Measurements from ENCODE around the gene AOX1. TPM values are rescaled to one million over a fixed set of nuclear protein-coding genes. Genes with fewer than 3 reads are reported as not detected.

AOX1 gene
- total and polyA plus RNA-seq, 10 of the 15 experiments (the other 5 are each of a cell fraction or from before 2014, with no cell fraction given): 0.03 to 0.56 (median 0.19) TPM; not detected in 6

- TF ChIP-seq CTCF (IDR thresholded peaks at IDR 0.05 in 2 of 3, conservative IDR thresholded peaks at IDR 0.05 in 1 of 3; ENCODE audit: control insufficient read depth in 2 of 3, extremely low read depth in 1 of 3, insufficient read depth in 1 of 3, low read depth in 3 of 3, low read length in 3 of 3) (no peak), EP300 (IDR thresholded peaks at IDR 0.05; ENCODE audit: borderline replicate concordance in 1 of 2, control insufficient read depth in 1 of 2, low read depth in 2 of 2, low read length in 2 of 2) (no peak)
- TF ChIP-seq, protein P1, sequence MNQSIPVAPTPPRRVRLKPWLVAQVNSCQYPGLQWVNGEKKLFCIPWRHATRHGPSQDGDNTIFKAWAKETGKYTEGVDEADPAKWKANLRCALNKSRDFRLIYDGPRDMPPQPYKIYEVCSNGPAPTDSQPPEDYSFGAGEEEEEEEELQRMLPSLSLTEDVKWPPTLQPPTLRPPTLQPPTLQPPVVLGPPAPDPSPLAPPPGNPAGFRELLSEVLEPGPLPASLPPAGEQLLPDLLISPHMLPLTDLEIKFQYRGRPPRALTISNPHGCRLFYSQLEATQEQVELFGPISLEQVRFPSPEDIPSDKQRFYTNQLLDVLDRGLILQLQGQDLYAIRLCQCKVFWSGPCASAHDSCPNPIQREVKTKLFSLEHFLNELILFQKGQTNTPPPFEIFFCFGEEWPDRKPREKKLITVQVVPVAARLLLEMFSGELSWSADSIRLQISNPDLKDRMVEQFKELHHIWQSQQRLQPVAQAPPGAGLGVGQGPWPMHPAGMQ (IDR thresholded peaks at IDR 0.05; ENCODE audit: borderline replicate concordance): no peak
Measured at GRCh38 chr2:200668478-200668877, 82.7 kb downstream of the AOX1 start (continued).

DNA sequence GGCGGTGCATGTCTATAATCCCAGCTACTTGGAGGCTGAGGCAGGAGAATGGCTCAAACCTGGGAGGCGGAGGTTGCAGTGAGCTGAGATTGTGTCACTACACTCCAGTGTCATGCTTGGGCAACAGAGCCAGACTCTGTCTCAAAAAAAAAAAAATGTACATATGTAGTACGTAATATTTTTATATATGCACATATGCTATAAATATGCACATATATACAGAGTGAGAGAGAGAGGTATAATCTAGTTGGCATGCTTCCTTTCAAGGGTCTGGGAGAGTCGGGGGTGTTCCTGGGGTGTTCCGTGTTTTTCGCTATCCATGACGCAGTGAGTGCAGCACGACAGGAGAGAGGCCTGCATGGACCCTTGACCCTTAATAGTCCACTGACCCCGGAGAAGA lies 83.5 kb downstream of the AOX1 start:
- ATAC-seq (no peak), FAIRE-seq (no peak), DNase-seq (ENCODE audit: low read depth, low spot score) (no peak)
- ChIA-PET CTCF (no interaction called here), SMC1A (ENCODE audit: uncharacterized antibody, unreplicated experiment) (no interaction called here), POLR2A (no interaction called here), RAD21 (ENCODE audit: unreplicated experiment) (no interaction called here)
- H3K36me3 ChIP-seq (ENCODE audit: control insufficient read depth in 2 of 2, insufficient read depth in 2 of 2, low read length in 1 of 2): no peaks in the 10 kb centered on the region
- no peak overlapping the region for H3K4me2 ChIP-seq (ENCODE audit: control insufficient read depth, insufficient read depth)
- no peak overlapping the region for H3K9ac ChIP-seq (ENCODE audit: control insufficient read depth, insufficient read depth, low read length)
- intact Hi-C loops (cut with micrococcal nuclease; ENCODE audit: unreplicated experiment) (no loop called here), in situ Hi-C loops (cut with MboI) (no loop called here)
- no peak overlapping the region for H3K4me3 ChIP-seq
- 52% methylated on average over 9 of the region's 9 CpGs for WGBS (ENCODE audit: insufficient coverage, insufficient replicate concordance, low lambda C conversion rate, missing lambda C conversion rate)
- no peaks in the 10 kb centered on the region for H3K9me3 ChIP-seq (replicated peaks; ENCODE audit: control insufficient read depth, insufficient read depth, low read length)
- H3K27ac ChIP-seq (ENCODE audit: control insufficient read depth, insufficient read depth): no peak overlapping the region
- no peaks in the 10 kb centered on the region; the same call in 1 of the 2 replicates for H4K20me1 ChIP-seq (ENCODE audit: control insufficient read depth, insufficient read depth)
- no TSS peak for BruUV-seq (replicated peaks)
- peaks cover 0 to 3% of the 10 kb centered on the region in 2 experiments; a peak in 1 of 4 replicates for H3K27me3 ChIP-seq (replicated peaks in 1 of 2; ENCODE audit: control insufficient read depth in 2 of 2, insufficient read depth in 2 of 2, low read length in 1 of 2)
- no peaks in the 10 kb centered on the region for H3K4me1 ChIP-seq (ENCODE audit: control insufficient read depth, insufficient read depth, low read length)
- H2AFZ ChIP-seq (ENCODE audit: control insufficient read depth, low read depth, low read length): no peak overlapping the region
- H3K79me2 ChIP-seq (ENCODE audit: control insufficient read depth, insufficient read depth, low read length): no peaks in the 10 kb centered on the region
- no peak for TF ChIP-seq RELA (IDR thresholded peaks at IDR 0.05; ENCODE audit: borderline replicate concordance, partially characterized antibody)
- no peak for TF ChIP-seq NR2F1 (conservative IDR thresholded peaks at IDR 0.05)
- no peak for TF ChIP-seq NFYA (IDR thresholded peaks at IDR 0.05; ENCODE audit: borderline replicate concordance, low read depth, low read length)
- TF ChIP-seq, protein P2, sequence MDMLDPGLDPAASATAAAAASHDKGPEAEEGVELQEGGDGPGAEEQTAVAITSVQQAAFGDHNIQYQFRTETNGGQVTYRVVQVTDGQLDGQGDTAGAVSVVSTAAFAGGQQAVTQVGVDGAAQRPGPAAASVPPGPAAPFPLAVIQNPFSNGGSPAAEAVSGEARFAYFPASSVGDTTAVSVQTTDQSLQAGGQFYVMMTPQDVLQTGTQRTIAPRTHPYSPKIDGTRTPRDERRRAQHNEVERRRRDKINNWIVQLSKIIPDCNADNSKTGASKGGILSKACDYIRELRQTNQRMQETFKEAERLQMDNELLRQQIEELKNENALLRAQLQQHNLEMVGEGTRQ (IDR thresholded peaks at IDR 0.05; ENCODE audit: borderline replicate concordance, low read depth, low read length): no peak
- no peak for TF ChIP-seq BACH1 (IDR thresholded peaks at IDR 0.05; ENCODE audit: borderline replicate concordance)
- TF ChIP-seq TCF12 (IDR thresholded peaks at IDR 0.05; ENCODE audit: low read depth, low read length): no peak
- TF ChIP-seq RELB (IDR thresholded peaks at IDR 0.05; ENCODE audit: low read depth): no peak
- TF ChIP-seq CHD1 (IDR thresholded peaks at IDR 0.05; ENCODE audit: low read depth, low read length): no peak
- TF ChIP-seq PML (IDR thresholded peaks at IDR 0.05; ENCODE audit: low read length): no peak
- no peak for TF ChIP-seq SMC3 (IDR thresholded peaks at IDR 0.05; ENCODE audit: borderline replicate concordance, low read length)
- TF ChIP-seq EGR1 (IDR thresholded peaks at IDR 0.05; ENCODE audit: borderline replicate concordance in 1 of 2, low read depth in 2 of 2, low read length in 2 of 2): no peak
- no peak for TF ChIP-seq MEF2B (IDR thresholded peaks at IDR 0.05; ENCODE audit: partially characterized antibody, poor library complexity, severe bottlenecking)
- TF ChIP-seq SP1 (IDR thresholded peaks at IDR 0.05; ENCODE audit: low read depth, low read length): no peak
- no peak for TF ChIP-seq POLR2A (IDR thresholded peaks at IDR 0.05; ENCODE audit: low read depth, low read length)
- no peak for TF ChIP-seq MEF2A (IDR thresholded peaks at IDR 0.05; ENCODE audit: insufficient read depth, low read depth, low read length)
- no peak for TF ChIP-seq RCOR1 (conservative IDR thresholded peaks at IDR 0.05; ENCODE audit: low read depth, low read length)

Measured in GM12878 (cell line).